ENCODE results near the gene IQCE.

The IQCE gene

GRCh38 chr7:2663121-2663886 is 104.5 kb downstream of the IQCE start:
- DNase-seq (ENCODE audit: low spot score), result no peak

- no peak for DNase-seq (ENCODE audit: low spot score)
Observed at GRCh38 chr7:2663960-2664359, 105.2 kb downstream of the IQCE start.
